Measurements from ENCODE around the gene ZNF318.
"Not testable (repeated sequence)": the region's sequence is repeated elsewhere in the genome, so short reads cannot be mapped to it uniquely, and the experiment has no call there.

Gene ZNF318

DNA sequence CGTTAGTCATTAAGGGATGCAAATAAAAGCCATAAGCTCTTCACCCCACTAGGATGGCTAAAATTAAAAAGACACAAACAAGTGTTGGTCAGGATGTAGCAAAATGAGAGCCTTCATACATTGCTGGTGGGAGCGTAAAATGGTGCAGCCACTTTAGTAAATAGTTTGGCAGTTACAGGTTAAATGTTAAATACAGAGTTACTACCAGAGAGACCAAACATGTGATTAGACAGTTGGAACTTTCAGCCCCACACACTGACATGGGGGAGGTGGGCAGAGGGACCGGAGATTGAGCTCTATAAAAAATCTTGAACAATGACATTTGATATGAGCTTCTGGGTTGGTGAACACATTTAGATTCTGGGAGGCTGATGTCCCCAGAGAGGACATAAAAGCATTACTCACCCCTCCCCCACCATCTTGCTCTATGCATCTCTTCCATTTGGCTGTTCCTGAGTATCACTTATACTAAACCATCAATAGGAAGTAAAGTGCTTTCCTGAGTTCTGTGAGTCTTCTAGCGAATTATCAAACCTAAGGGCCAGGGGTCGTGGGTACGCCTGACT lies 20.4 kb upstream of the ZNF318 start:
- no peaks in the 10 kb centered on the region for H3K4me1 ChIP-seq (ENCODE audit: control insufficient read depth in 1 of 2, insufficient read depth in 2 of 2, low read length in 2 of 2)

DNA sequence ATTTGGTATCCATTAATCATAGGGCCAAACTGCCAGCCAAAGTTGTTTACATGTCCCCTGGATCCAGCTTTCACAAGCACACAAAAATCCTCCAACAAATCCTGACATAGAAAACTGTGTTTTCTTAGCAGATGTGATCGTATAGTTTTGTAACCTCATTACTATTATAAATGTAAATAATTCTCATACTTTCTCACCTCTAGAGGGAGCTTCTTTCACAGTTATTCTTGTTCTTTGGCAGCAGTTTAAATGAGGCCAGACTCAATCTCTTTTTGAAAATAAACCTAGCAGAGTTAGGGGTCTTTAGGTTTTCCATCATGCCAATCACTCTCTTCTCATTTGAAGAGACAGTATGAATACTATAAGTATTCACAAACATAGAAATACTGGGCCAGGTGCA lies 17.0 kb upstream of the ZNF318 start:
- no peaks in the 10 kb centered on the region for H3K4me1 ChIP-seq (ENCODE audit: control insufficient read depth in 1 of 2, insufficient read depth in 2 of 2, low read length in 2 of 2)
- H3K9ac ChIP-seq (ENCODE audit: low read depth in 1 of 2, low read length in 2 of 2) = no peak overlapping the region
- no peaks in the 10 kb centered on the region for H3K9me3 ChIP-seq (ENCODE audit: control insufficient read depth in 1 of 2, low read length in 2 of 2)
- H3K4me3 ChIP-seq (ENCODE audit: low read depth in 1 of 2, low read length in 2 of 2) = no peak overlapping the region
- H3K27me3 ChIP-seq (ENCODE audit: control insufficient read depth in 1 of 2, insufficient read depth in 2 of 2, low read length in 2 of 2) = peaks cover 0 to 3% of the 10 kb centered on the region in 2 donors
- no peak overlapping the region for H3K27ac ChIP-seq (ENCODE audit: low read depth, low read length)
- no peaks in the 10 kb centered on the region for H3K36me3 ChIP-seq (ENCODE audit: control insufficient read depth in 1 of 2, insufficient read depth in 2 of 2, low read length in 2 of 2)

More for the DNA sequence above, 20.4 kb upstream of the ZNF318 start:
- no peak overlapping the region for H3K9ac ChIP-seq (ENCODE audit: low read depth in 1 of 2, low read length in 2 of 2)
- no peak overlapping the region for H3K27ac ChIP-seq (ENCODE audit: low read depth, low read length)
- H3K27me3 ChIP-seq (ENCODE audit: control insufficient read depth in 1 of 2, insufficient read depth in 2 of 2, low read length in 2 of 2) = peaks cover 0 to 3% of the 10 kb centered on the region in 2 donors
- H3K4me3 ChIP-seq (ENCODE audit: low read depth in 1 of 2, low read length in 2 of 2) = no peak overlapping the region
- H3K9me3 ChIP-seq (ENCODE audit: control insufficient read depth in 1 of 2, low read length in 2 of 2) = no peaks in the 10 kb centered on the region
- no peaks in the 10 kb centered on the region for H3K36me3 ChIP-seq (ENCODE audit: control insufficient read depth in 1 of 2, insufficient read depth in 2 of 2, low read length in 2 of 2)

DNA sequence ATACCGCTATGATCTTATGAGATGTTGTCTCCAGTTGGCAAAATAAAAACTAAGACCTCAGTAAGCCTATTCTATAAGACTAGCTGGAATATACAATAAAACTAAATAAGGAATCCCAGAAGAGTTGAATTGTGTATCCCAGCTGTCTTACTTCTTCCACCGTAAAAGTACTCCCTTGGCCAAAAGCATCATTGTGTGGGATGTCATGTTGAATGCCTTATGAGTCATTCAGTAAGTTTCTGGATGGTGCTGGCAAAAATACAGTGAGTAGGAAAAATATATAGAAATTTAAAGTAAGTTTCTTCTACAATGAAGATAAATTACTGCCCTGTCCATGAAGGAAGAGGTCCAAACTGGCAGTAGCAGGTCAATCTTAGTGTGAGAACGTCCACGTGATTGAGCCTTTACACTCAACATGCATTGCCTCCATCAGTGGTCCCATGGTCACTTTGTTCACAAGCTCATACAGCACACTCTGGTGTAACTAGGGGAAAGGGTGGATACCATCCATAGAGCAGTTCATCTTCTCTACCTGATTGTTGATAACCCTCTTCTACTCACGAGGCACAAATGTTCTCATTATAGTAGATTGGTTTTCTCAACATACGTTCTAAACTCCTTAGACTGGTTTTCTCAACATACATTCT lies 13.7 kb upstream of the ZNF318 start:
- no peak overlapping the region for H3K27ac ChIP-seq (ENCODE audit: low read depth, low read length)
- no peaks in the 10 kb centered on the region for H3K4me1 ChIP-seq (ENCODE audit: control insufficient read depth in 1 of 2, insufficient read depth in 2 of 2, low read length in 2 of 2)
- H3K27me3 ChIP-seq (ENCODE audit: control insufficient read depth in 1 of 2, insufficient read depth in 2 of 2, low read length in 2 of 2) = no peaks in the 10 kb centered on the region
- H3K4me3 ChIP-seq (ENCODE audit: low read depth in 1 of 2, low read length in 2 of 2) = no peak overlapping the region
- no peak overlapping the region for H3K9ac ChIP-seq (ENCODE audit: low read depth in 1 of 2, low read length in 2 of 2)
- H3K9me3 ChIP-seq (ENCODE audit: control insufficient read depth in 1 of 2, low read length in 2 of 2) = no peaks in the 10 kb centered on the region
- no peaks in the 10 kb centered on the region for H3K36me3 ChIP-seq (ENCODE audit: control insufficient read depth in 1 of 2, insufficient read depth in 2 of 2, low read length in 2 of 2)

DNA sequence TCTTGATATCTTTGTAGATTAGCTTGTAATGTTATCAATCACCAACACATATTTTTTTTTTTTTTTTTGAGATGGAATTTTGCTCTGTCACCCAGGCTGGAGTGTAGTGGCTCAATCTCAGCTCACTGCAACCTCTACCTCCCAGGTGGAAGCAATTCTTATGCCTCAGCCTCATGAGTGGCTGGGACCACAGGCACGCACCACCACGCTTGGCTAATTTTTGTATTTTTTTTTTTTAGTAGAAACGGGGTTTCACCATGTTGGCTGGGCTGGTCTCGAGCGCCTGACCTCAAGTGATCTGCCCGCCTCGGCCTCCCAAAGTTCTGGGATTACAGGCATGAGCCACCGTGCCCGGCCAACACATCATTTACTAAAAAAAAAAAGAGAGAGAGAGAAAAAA lies 11.4 kb upstream of the ZNF318 start:
- not testable (repeated sequence) for H3K27me3 ChIP-seq (ENCODE audit: control insufficient read depth in 1 of 2, insufficient read depth in 2 of 2, low read length in 2 of 2); H3K36me3 ChIP-seq (ENCODE audit: control insufficient read depth in 1 of 2, insufficient read depth in 2 of 2, low read length in 2 of 2); H3K9ac ChIP-seq (ENCODE audit: low read depth in 1 of 2, low read length in 2 of 2); H3K27ac ChIP-seq (ENCODE audit: low read depth, low read length); H3K9me3 ChIP-seq (ENCODE audit: control insufficient read depth in 1 of 2, low read length in 2 of 2); H3K4me1 ChIP-seq (ENCODE audit: control insufficient read depth in 1 of 2, insufficient read depth in 2 of 2, low read length in 2 of 2); H3K4me3 ChIP-seq (ENCODE audit: low read depth in 1 of 2, low read length in 2 of 2)

DNA sequence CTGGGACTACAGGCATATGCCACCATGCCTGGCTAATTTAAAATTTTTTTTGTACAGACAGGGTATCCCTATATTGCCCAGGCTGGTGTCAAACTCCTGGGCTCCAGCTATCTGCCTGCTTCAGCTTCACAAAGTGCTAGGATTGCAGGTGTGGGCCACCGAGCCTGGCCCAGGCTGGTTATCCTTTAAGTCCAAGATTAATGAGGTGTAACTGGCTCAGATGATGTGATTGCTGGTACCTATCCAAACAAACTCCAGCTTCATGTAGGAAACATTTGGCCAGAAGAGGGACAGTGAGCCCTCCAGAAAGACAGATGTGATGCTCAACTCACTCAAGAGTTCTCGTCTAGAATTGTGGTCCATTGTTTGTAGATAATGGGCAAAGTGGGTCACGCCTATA lies 9.2 kb upstream of the ZNF318 start:
- Histone ChIP-seq H3K27ac (ENCODE audit: low read depth, low read length) (no peak overlapping the region), H3K36me3 (ENCODE audit: control insufficient read depth in 1 of 2, insufficient read depth in 2 of 2, low read length in 2 of 2) (no peaks in the 10 kb centered on the region), H3K4me1 (ENCODE audit: control insufficient read depth in 1 of 2, insufficient read depth in 2 of 2, low read length in 2 of 2) (no peaks in the 10 kb centered on the region), H3K9me3 (ENCODE audit: control insufficient read depth in 1 of 2, low read length in 2 of 2) (no peaks in the 10 kb centered on the region), H3K27me3 (ENCODE audit: control insufficient read depth in 1 of 2, insufficient read depth in 2 of 2, low read length in 2 of 2) (no peaks in the 10 kb centered on the region), H3K4me3 (ENCODE audit: low read depth in 1 of 2, low read length in 2 of 2) (no peak overlapping the region), H3K9ac (ENCODE audit: low read depth in 1 of 2, low read length in 2 of 2) (no peak overlapping the region)

DNA sequence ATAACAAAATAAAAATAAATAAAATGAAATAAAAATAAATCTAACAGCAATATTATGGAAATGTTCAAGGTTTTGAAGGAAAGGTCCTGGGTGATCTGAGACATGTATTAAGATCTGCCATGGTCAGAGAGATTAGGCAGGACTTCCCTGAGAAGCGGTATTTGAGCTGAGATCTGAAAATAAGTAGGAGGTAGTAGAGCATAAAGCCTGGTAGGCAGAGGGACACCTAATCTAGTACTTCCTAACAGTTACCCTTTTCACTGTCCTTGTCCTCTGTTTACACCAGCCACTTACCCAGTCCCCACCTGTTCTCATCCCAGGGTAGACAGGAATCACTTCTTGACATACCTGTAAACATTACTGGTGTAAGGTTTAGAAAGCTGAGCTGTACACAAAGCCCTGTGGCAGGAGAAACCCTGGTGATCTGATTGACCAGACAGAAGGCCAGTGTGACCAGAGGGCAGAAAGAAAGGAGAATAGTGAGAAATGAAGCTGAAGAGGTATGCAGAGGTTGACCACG lies 8.3 kb upstream of the ZNF318 start:
- H3K27ac ChIP-seq (ENCODE audit: low read depth, low read length) = no peak overlapping the region
- no peaks in the 10 kb centered on the region for H3K27me3 ChIP-seq (ENCODE audit: control insufficient read depth in 1 of 2, insufficient read depth in 2 of 2, low read length in 2 of 2)
- H3K4me1 ChIP-seq (ENCODE audit: control insufficient read depth in 1 of 2, insufficient read depth in 2 of 2, low read length in 2 of 2) = no peaks in the 10 kb centered on the region
- H3K9ac ChIP-seq (ENCODE audit: low read depth in 1 of 2, low read length in 2 of 2) = no peak overlapping the region
- H3K36me3 ChIP-seq (ENCODE audit: control insufficient read depth in 1 of 2, insufficient read depth in 2 of 2, low read length in 2 of 2) = no peaks in the 10 kb centered on the region
- no peak overlapping the region for H3K4me3 ChIP-seq (ENCODE audit: low read depth in 1 of 2, low read length in 2 of 2)
- H3K9me3 ChIP-seq (ENCODE audit: control insufficient read depth in 1 of 2, low read length in 2 of 2) = no peaks in the 10 kb centered on the region

DNA sequence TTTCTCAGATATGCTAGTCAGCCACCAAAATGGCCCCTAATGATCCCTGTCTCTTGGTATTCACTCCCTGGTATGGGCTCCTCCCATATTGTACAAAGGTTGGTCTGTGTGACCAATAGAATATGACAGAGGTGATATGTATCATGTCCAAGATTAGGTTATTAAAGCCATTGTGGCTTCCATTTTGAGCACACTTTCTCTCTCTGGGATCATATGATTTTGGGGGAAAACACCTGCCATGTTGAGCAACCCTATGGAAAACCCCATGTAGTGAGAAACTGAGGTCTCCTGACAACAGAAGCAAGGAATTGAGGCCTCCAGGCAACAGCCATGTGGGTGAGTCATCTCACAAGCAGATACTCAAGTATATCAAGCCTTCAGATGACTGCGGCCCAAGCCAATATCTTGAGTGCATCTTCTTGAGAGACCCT lies 7.1 kb upstream of the ZNF318 start:
- Histone ChIP-seq H3K9me3 (ENCODE audit: control insufficient read depth in 1 of 2, low read length in 2 of 2) (no peaks in the 10 kb centered on the region), H3K4me1 (ENCODE audit: control insufficient read depth in 1 of 2, insufficient read depth in 2 of 2, low read length in 2 of 2) (no peaks in the 10 kb centered on the region), H3K27ac (ENCODE audit: low read depth, low read length) (no peak overlapping the region), H3K36me3 (ENCODE audit: control insufficient read depth in 1 of 2, insufficient read depth in 2 of 2, low read length in 2 of 2) (no peaks in the 10 kb centered on the region), H3K27me3 (ENCODE audit: control insufficient read depth in 1 of 2, insufficient read depth in 2 of 2, low read length in 2 of 2) (no peaks in the 10 kb centered on the region), H3K4me3 (ENCODE audit: low read depth in 1 of 2, low read length in 2 of 2) (no peak overlapping the region), H3K9ac (ENCODE audit: low read depth in 1 of 2, low read length in 2 of 2) (no peak overlapping the region)

DNA sequence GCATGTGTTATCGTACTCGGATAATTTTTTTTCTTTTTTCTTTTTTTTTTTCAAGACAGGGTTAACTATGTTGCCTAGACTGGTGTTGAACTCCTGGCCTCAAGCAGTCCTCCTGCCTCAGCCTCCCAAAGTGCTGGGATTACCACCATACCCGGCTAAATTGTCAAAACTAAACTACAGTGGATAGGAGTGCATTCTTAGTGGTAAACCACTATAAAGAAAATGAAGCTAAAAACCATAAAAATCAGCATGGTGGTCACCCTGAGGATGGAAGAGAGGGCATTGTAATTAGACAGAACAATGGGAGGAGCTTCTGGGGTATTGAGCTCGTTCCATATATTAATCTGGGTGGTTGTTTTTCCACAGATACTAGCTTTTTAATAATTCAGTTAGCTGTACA lies 6.2 kb upstream of the ZNF318 start:
- H3K4me1 ChIP-seq (ENCODE audit: control insufficient read depth in 1 of 2, insufficient read depth in 2 of 2, low read length in 2 of 2) = no peaks in the 10 kb centered on the region
- H3K9ac ChIP-seq (ENCODE audit: low read depth in 1 of 2, low read length in 2 of 2) = no peak overlapping the region
- H3K27ac ChIP-seq (ENCODE audit: low read depth, low read length) = no peak overlapping the region
- no peak overlapping the region for H3K4me3 ChIP-seq (ENCODE audit: low read depth in 1 of 2, low read length in 2 of 2)
- H3K27me3 ChIP-seq (ENCODE audit: control insufficient read depth in 1 of 2, insufficient read depth in 2 of 2, low read length in 2 of 2) = no peaks in the 10 kb centered on the region
- H3K9me3 ChIP-seq (ENCODE audit: control insufficient read depth in 1 of 2, low read length in 2 of 2) = no peaks in the 10 kb centered on the region
- H3K36me3 ChIP-seq (ENCODE audit: control insufficient read depth in 1 of 2, insufficient read depth in 2 of 2, low read length in 2 of 2) = no peaks in the 10 kb centered on the region

DNA sequence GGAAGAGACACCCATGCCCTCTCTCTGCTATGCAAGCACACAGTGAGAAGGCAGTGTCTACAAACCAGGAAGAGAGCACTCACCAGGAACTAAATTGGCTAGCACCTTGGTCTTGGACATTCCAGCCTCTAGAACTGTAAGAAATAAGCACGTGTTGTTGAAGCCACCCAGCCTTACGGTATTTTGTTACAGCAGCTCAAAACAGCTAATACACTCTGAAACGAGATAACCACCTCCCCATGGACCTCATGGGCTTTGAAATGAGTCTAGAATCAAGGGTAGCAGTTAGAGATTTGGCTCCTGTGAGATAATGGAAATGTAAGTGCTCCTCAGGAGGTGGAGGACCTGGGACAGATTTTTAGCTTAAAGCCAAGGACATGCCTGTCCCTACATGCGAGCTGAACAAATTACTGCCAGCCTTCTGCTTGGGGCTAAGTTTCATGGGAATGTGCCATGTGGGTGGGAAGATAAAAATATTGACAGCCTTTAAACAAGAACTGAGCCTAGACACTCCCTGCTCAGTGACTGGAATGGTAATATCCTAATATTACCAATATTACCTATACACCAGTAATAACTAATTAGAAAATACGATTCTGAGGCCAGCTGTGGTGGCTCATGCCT lies 3.9 kb upstream of the ZNF318 start:
- no peak overlapping the region for H3K27ac ChIP-seq (ENCODE audit: low read depth, low read length)
- no peaks in the 10 kb centered on the region for H3K36me3 ChIP-seq (ENCODE audit: control insufficient read depth in 1 of 2, insufficient read depth in 2 of 2, low read length in 2 of 2)
- H3K4me3 ChIP-seq (ENCODE audit: low read depth in 1 of 2, low read length in 2 of 2) = no peak overlapping the region

DNA sequence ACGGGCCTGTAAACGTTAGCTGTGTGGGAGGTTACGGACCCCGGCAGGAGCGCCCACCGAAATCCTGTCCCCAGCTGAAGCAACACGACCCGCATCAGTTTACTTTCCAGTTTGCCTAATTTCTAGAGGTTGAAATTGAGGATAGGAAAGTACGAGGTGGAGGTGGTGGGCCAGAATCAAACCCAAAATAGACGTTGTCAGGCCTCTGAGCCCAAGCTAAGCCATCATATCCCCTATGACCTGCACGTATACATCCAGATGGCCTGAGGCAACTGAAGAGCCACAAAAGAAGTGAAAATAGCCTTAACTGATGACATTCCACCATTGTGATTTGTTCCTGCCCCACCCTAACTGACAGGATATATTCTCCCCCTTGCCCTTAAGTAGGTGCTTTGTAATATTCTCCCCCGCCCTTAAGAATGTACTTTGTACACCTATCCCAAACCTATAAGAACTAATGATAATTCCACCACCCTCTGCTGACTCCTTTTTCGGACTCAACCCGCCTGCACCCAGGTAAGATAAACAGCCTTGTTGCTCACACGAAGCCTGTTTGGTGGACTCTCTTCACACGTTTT lies 645 bp upstream of the ZNF318 start:
- H3K27me3 ChIP-seq (ENCODE audit: control insufficient read depth in 1 of 2, insufficient read depth in 2 of 2, low read length in 2 of 2); H3K9me3 ChIP-seq (ENCODE audit: control insufficient read depth in 1 of 2, low read length in 2 of 2); H3K36me3 ChIP-seq (ENCODE audit: control insufficient read depth in 1 of 2, insufficient read depth in 2 of 2, low read length in 2 of 2); H3K27ac ChIP-seq (ENCODE audit: low read depth, low read length): not testable (repeated sequence)
- H3K9ac ChIP-seq (ENCODE audit: low read depth in 1 of 2, low read length in 2 of 2) = peak overlapping the region; percentile 25 to 51
- peaks cover 5 to 21% of the 10 kb centered on the region in 2 donors for H3K4me1 ChIP-seq (ENCODE audit: control insufficient read depth in 1 of 2, insufficient read depth in 2 of 2, low read length in 2 of 2)
- H3K4me3 ChIP-seq (ENCODE audit: low read depth in 1 of 2, low read length in 2 of 2) = peak overlapping the region; percentile 68 to 82

More for the DNA sequence above, 3.9 kb upstream of the ZNF318 start:
- H3K27me3 ChIP-seq (ENCODE audit: control insufficient read depth in 1 of 2, insufficient read depth in 2 of 2, low read length in 2 of 2) = no peaks in the 10 kb centered on the region
- H3K9ac ChIP-seq (ENCODE audit: low read depth in 1 of 2, low read length in 2 of 2) = no peak overlapping the region
- peaks cover 0 to 10% of the 10 kb centered on the region in 2 donors for H3K4me1 ChIP-seq (ENCODE audit: control insufficient read depth in 1 of 2, insufficient read depth in 2 of 2, low read length in 2 of 2)
- no peaks in the 10 kb centered on the region for H3K9me3 ChIP-seq (ENCODE audit: control insufficient read depth in 1 of 2, low read length in 2 of 2)
